Thyroid gland (tissue), 4 donors: Measurements from ENCODE around the gene PPP2R2C.

Experiments
- POLR2A ChIP-seq, 2 donors: fragments of 450-650 bp; IDR thresholded peaks; one replicate each; pipeline ENCODE4 v1.6.1; 2017; ENCODE audit warnings: antibody characterized with exemption in 2 of 2, mild to moderate bottlenecking in 2 of 2, moderate library complexity in 1 of 2
- TF ChIP-seq, protein P1 (sequence below), 6 experiments: fragments of 200-600 bp in 3 of 6; fragments of 450-650 bp in 3 of 6; sonication (generic) in 3 of 6; IDR thresholded peaks; one replicate each; pipeline ENCODE4 v1.5.1; 2016 to 2019; ENCODE audit warnings: antibody characterized with exemption in 6 of 6, mild to moderate bottlenecking in 2 of 6, inconsistent platforms in 1 of 6, moderate library complexity in 1 of 6

DNA sequence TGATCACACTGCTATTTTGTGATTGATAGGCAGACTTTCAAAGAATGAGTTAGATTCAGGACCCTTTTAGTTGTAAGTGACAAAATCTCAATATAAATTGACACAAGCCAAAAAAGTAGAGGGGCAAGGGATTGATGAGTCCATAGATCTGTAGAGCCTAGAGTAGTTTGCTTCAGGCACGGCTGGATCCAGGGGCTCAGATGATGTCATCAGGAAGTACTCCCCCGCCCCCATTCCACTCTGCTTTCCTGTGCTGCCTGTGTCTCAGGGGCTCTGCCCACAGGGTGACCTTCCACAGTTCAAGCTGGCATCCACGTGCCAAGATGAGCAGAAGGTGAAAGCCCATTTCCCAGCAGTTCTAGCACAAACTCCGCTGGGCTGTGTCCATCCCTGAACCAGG lies 189.1 kb downstream of the PPP2R2C start:
- TF ChIP-seq, protein P1, sequence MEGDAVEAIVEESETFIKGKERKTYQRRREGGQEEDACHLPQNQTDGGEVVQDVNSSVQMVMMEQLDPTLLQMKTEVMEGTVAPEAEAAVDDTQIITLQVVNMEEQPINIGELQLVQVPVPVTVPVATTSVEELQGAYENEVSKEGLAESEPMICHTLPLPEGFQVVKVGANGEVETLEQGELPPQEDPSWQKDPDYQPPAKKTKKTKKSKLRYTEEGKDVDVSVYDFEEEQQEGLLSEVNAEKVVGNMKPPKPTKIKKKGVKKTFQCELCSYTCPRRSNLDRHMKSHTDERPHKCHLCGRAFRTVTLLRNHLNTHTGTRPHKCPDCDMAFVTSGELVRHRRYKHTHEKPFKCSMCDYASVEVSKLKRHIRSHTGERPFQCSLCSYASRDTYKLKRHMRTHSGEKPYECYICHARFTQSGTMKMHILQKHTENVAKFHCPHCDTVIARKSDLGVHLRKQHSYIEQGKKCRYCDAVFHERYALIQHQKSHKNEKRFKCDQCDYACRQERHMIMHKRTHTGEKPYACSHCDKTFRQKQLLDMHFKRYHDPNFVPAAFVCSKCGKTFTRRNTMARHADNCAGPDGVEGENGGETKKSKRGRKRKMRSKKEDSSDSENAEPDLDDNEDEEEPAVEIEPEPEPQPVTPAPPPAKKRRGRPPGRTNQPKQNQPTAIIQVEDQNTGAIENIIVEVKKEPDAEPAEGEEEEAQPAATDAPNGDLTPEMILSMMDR (IDR thresholded peaks at IDR 0.05) = no peak
- TF ChIP-seq POLR2A (IDR thresholded peaks at IDR 0.05) = no peak
